Endothelial cell (in vitro differentiated cells): ENCODE data around the gene ARHGEF12. TPM values are rescaled to one million over a fixed set of nuclear protein-coding genes. Genes with fewer than 3 reads are reported as not detected.

Source experiments
- DNase-seq: peaks from one replicate; pipeline ENCODE4 v3.0.0; 2021; ENCODE audit warnings: low spot score
- H3K27ac Mint-ChIP-seq: one replicate; pipeline ENCODE4 v1.8.0; 2021; ENCODE audit warnings: mixed read lengths, inconsistent platforms; ENCODE audit not compliant: unreplicated experiment
- H3K27me3 Mint-ChIP-seq: one replicate; pipeline ENCODE4 v1.8.0; 2021; ENCODE audit warnings: mild to moderate bottlenecking, moderate library complexity, mixed read lengths, inconsistent platforms; ENCODE audit not compliant: unreplicated experiment
- H3K36me3 Mint-ChIP-seq: one replicate; pipeline ENCODE4 v1.8.0; 2021; ENCODE audit warnings: mild to moderate bottlenecking, low read depth, mixed read lengths, inconsistent platforms; ENCODE audit not compliant: unreplicated experiment
- H3K4me1 Mint-ChIP-seq: one replicate; pipeline ENCODE4 v1.8.0; 2021; ENCODE audit warnings: mild to moderate bottlenecking, mixed read lengths, inconsistent platforms; ENCODE audit not compliant: unreplicated experiment
- H3K4me3 Mint-ChIP-seq: one replicate; pipeline ENCODE4 v1.8.0; 2021; ENCODE audit warnings: mild to moderate bottlenecking, mixed read lengths, inconsistent platforms; ENCODE audit not compliant: unreplicated experiment
- H3K9me3 Mint-ChIP-seq: one replicate; pipeline ENCODE4 v1.8.0; 2021; ENCODE audit warnings: mixed read lengths, inconsistent platforms; ENCODE audit not compliant: unreplicated experiment
- total RNA-seq: library from RNA; stranded (reverse); fragmentation: NEBNext Ultra II Directional; extraction: Animal tissue kit (Norgen Biotek cat#: 25700); gene quantifications from one replicate; pipeline ENCODE4 v1.2.1, GENCODE V29; 2021; ENCODE audit not compliant: unreplicated experiment
- TF ChIP-seq, protein P1 (sequence below): fragments of 200-600 bp; sonication (generic); IDR thresholded peaks from one replicate; pipeline ENCODE4 v1.5.0; 2021; ENCODE audit warnings: antibody characterized with exemption; ENCODE audit not compliant: unreplicated experiment

Gene ARHGEF12
- total RNA-seq, 1 donor from 2014 or later, result 128 TPM

DNA sequence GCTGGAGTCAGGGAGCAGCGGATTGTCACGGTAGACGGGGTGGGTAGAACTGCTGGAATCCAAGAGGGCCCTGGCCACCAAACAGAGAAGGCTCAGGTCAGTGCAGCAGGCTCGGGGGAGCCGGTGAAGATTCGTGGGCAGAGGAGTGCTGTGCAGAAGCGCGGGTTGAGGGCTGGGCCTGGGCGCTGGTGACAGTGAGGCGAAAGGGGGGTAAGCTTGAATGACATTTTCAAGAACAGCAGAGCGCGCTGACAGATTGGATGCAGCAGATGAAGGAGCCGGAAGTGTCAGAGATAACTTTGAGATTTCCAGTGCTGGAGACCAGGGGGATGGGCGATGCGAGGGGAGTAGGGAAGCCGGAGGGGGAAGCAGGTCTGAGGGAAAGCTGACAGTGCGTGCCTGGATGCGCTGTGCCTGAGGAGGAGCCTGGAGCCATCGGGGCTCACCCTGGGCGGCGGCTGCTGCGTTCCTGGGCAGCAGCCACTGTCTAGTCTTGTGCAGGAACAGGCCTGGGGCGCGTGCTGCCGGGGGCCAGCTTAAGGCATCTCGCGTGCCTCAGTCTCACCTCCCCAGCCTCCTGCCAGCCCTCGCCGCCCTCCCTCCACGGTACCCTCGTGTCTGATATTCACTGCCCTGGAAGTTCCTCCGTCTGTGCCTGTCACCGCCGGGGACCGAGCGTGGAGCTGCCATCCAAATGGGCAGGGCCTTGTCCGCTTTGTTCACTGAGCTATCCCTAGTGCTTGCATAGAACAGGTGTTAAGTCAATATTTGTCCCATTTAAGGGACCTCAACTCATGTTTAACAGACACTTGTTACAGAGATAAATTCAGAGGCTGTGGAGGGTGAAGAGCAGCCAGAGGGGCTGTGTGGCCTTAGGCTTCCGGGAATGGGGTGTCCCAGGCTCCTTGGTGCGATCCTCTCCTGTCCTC, 180.5 kb downstream of the ARHGEF12 start:
- H3K9me3 Mint-ChIP-seq, result no peaks in the 10 kb centered on the region
- H3K36me3 Mint-ChIP-seq, result no peaks in the 10 kb centered on the region
- H3K27ac Mint-ChIP-seq, result no peak overlapping the region
- H3K4me3 Mint-ChIP-seq, result no peak overlapping the region
- no peaks in the 10 kb centered on the region for H3K4me1 Mint-ChIP-seq
- no peak for DNase-seq
- TF ChIP-seq, protein P1, sequence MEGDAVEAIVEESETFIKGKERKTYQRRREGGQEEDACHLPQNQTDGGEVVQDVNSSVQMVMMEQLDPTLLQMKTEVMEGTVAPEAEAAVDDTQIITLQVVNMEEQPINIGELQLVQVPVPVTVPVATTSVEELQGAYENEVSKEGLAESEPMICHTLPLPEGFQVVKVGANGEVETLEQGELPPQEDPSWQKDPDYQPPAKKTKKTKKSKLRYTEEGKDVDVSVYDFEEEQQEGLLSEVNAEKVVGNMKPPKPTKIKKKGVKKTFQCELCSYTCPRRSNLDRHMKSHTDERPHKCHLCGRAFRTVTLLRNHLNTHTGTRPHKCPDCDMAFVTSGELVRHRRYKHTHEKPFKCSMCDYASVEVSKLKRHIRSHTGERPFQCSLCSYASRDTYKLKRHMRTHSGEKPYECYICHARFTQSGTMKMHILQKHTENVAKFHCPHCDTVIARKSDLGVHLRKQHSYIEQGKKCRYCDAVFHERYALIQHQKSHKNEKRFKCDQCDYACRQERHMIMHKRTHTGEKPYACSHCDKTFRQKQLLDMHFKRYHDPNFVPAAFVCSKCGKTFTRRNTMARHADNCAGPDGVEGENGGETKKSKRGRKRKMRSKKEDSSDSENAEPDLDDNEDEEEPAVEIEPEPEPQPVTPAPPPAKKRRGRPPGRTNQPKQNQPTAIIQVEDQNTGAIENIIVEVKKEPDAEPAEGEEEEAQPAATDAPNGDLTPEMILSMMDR, result no peak
- H3K27me3 Mint-ChIP-seq, result peaks cover 5% of the 10 kb centered on the region

DNA sequence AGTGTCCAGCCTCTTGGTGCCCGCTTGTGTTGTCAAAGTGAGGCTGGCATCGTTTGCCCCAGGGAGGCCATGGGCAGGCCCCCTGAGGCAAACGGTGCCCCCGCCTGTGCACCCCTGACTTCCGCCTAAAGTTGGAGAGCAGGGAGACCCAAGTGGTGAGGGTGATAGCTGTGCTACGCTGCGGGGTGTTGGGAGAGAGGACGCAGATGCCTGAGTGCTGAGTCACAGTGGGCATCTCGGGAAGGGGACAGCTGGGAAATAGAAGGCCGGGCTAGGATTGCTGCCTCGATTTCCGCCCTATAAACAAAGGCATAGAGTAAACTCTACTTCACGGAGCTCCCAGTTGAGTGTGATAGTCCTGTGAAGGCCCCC, 181.2 kb downstream of the ARHGEF12 start:
- Mint-ChIP-seq H3K4me1 (no peaks in the 10 kb centered on the region), H3K27me3 (peaks cover 5% of the 10 kb centered on the region), H3K36me3 (no peaks in the 10 kb centered on the region), H3K4me3 (no peak overlapping the region), H3K27ac (no peak overlapping the region), H3K9me3 (no peaks in the 10 kb centered on the region)
- no peak for DNase-seq
- TF ChIP-seq, protein P1, result no peak

DNA sequence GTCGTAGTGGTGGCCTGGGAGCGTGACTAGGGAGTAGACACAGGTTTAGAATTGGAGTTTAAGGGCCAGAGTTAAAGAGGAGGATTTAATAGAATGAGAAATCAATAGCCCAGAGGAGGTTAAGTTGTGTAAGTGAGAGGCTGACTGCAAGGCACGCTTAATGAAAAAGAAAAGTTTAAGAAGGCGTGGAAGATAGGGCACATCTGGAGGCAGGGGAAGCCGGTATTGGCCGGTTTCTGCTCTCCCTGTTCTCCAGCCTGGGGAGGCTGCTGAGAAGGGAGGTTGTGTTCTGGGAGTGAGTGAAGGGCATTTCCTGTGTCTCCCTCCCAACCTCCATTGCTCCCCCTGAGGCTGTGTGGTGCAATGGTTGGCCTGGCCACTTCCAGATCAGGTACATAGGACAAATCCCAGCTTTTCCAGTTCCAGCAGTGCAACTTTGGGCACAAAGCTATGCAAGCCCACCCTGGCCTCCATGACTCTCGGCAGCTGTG, 181.6 kb downstream of the ARHGEF12 start:
- H3K36me3 Mint-ChIP-seq, result no peaks in the 10 kb centered on the region
- H3K9me3 Mint-ChIP-seq, result no peaks in the 10 kb centered on the region
- DNase-seq, result no peak
- TF ChIP-seq, protein P1, result no peak
- H3K27ac Mint-ChIP-seq, result no peak overlapping the region
- H3K4me1 Mint-ChIP-seq, result no peaks in the 10 kb centered on the region
- H3K4me3 Mint-ChIP-seq, result no peak overlapping the region
- H3K27me3 Mint-ChIP-seq, result peaks cover 4% of the 10 kb centered on the region

DNA sequence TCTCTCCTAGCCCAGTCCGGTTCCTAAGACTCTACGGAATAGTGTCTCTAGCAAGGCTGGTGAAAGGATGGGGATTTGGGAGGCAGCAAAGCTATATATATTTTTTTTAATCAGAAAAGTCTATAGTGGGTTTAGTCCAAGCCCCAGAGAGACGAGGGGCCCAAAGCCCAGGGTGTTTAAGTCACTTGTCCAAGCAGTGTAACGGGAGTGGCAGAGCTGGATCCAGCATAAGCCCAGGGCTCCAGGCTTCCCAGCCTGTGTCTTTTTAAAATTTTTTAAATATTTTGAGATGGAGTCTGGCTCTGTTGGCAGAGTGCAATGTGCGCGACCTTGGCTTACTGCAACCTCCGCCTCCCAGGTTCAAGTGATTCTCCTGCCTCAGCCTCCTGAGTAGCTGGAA, 182.1 kb downstream of the ARHGEF12 start:
- H3K27me3 Mint-ChIP-seq, result peaks cover 4% of the 10 kb centered on the region
- DNase-seq, result no peak
- H3K4me1 Mint-ChIP-seq, result no peaks in the 10 kb centered on the region
- TF ChIP-seq, protein P1, result no peak
- H3K9me3 Mint-ChIP-seq, result no peaks in the 10 kb centered on the region
- H3K36me3 Mint-ChIP-seq, result no peaks in the 10 kb centered on the region
- no peak overlapping the region for H3K4me3 Mint-ChIP-seq
- H3K27ac Mint-ChIP-seq, result no peak overlapping the region

DNA sequence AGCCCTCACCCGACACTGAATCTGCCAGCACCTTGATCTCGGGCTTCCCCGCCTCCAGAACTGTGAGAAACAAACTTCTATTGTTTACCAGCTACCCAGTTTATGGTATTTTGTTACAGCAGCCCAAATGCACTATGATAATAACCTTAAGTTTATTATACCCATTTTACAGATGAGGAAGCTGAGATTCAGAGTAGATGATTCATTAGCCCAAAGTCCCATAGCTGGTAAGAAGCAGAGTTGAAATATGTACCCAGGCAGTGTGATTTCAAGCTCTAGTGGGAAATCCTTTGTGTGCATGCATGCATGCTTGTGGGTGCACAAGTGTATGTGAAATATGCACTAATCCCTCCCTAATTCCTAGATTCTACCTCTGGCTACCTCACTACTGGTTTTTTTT, 183.3 kb downstream of the ARHGEF12 start:
- Mint-ChIP-seq H3K4me3 (no peak overlapping the region), H3K27me3 (peaks cover 4% of the 10 kb centered on the region), H3K36me3 (no peaks in the 10 kb centered on the region), H3K4me1 (no peaks in the 10 kb centered on the region), H3K27ac (no peak overlapping the region), H3K9me3 (no peaks in the 10 kb centered on the region)
- TF ChIP-seq, protein P1, result no peak
- no peak for DNase-seq
